Mucosa of rectum (tissue), 2 donors: ENCODE measurements around the gene C1orf50.

Experiments used
- H3K27ac ChIP-seq, 2 donors: one replicate each; pipeline ENCODE4 v1.7.0; 2013; ENCODE audit warnings: inconsistent platforms in 2 of 2, low read depth in 2 of 2, low read length in 2 of 2
- H3K27me3 ChIP-seq, 2 donors: one replicate each; pipeline ENCODE4 v1.7.0; 2013; ENCODE audit warnings: low read length in 2 of 2; ENCODE audit not compliant: control insufficient read depth in 2 of 2, insufficient read depth in 2 of 2
- H3K36me3 ChIP-seq, 2 donors: one replicate each; pipeline ENCODE4 v1.7.0; 2013; ENCODE audit warnings: low read length in 2 of 2; ENCODE audit not compliant: control insufficient read depth in 2 of 2, insufficient read depth in 2 of 2
- H3K4me1 ChIP-seq, 2 donors: one replicate each; pipeline ENCODE4 v1.7.0; 2013; ENCODE audit warnings: low read length in 2 of 2, mild to moderate bottlenecking in 1 of 2; ENCODE audit not compliant: control insufficient read depth in 2 of 2, insufficient read depth in 2 of 2
- H3K4me3 ChIP-seq, 2 donors: one replicate each; pipeline ENCODE4 v1.7.0; 2013; ENCODE audit warnings: low read length in 2 of 2
- H3K9ac ChIP-seq, 2 donors: one replicate each; pipeline ENCODE4 v1.7.0; 2013; ENCODE audit warnings: low read length in 2 of 2, low read depth in 1 of 2, mild to moderate bottlenecking in 1 of 2
- H3K9me3 ChIP-seq, 2 donors: one replicate each; pipeline ENCODE4 v1.7.0; 2013; ENCODE audit warnings: low read length in 2 of 2; ENCODE audit not compliant: control insufficient read depth in 2 of 2
- donor health status: healthy.
- donor health status: Normal muscosa, but diverticular disease.

The C1orf50 gene

GRCh38 chr1:42758641-42759040 lies 8.4 kb upstream of the C1orf50 start:
- no peaks in the 10 kb centered on the region for H3K4me1 ChIP-seq
- H3K4me3 ChIP-seq = no peak overlapping the region
- no peak overlapping the region for H3K27ac ChIP-seq
- H3K27me3 ChIP-seq = no peaks in the 10 kb centered on the region
- H3K9me3 ChIP-seq = no peaks in the 10 kb centered on the region
- H3K9ac ChIP-seq = peak overlapping the region in 1 of 2 donors; percentile 9
- H3K36me3 ChIP-seq = peaks cover 14 to 33% of the 10 kb centered on the region in 2 donors

- Histone ChIP-seq H3K9ac (no peak overlapping the region), H3K36me3 (peaks cover 13 to 29% of the 10 kb centered on the region in 2 donors)
These were observed 7.9 kb upstream of the C1orf50 start for GRCh38 chr1:42759114-42759513.

DNA sequence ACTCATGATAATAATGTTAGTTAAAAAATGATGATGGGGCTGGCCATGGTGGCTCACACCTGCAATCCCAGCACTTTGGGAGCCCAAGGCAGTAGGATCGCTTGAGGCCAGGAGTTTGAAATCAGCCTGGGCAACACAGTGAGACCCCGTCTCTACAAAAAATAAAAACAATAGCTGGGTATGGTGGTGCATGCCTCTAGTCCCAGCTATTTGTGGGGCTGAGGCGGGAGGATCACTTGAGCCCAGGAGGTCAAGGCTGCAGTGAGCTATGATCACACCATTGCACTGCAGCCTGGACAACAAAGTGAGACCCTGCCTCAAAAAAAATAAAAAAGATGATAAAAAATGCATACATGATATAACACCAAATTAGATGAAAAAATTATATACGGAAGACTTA lies 5.5 kb upstream of the C1orf50 start:
- peaks cover 6 to 14% of the 10 kb centered on the region in 2 donors for H3K36me3 ChIP-seq
- no peaks in the 10 kb centered on the region for H3K27me3 ChIP-seq
- no peaks in the 10 kb centered on the region for H3K9me3 ChIP-seq
- H3K9ac ChIP-seq = no peak overlapping the region
- no peak overlapping the region for H3K4me3 ChIP-seq
- H3K4me1 ChIP-seq = peaks cover 0 to 9% of the 10 kb centered on the region in 2 donors
- H3K27ac ChIP-seq = no peak overlapping the region

More at GRCh38 chr1:42759114-42759513, 7.9 kb upstream of the C1orf50 start:
- no peaks in the 10 kb centered on the region for H3K27me3 ChIP-seq
- no peak overlapping the region for H3K4me3 ChIP-seq
- H3K27ac ChIP-seq = no peak overlapping the region
- no peaks in the 10 kb centered on the region for H3K4me1 ChIP-seq
- H3K9me3 ChIP-seq = no peaks in the 10 kb centered on the region

DNA sequence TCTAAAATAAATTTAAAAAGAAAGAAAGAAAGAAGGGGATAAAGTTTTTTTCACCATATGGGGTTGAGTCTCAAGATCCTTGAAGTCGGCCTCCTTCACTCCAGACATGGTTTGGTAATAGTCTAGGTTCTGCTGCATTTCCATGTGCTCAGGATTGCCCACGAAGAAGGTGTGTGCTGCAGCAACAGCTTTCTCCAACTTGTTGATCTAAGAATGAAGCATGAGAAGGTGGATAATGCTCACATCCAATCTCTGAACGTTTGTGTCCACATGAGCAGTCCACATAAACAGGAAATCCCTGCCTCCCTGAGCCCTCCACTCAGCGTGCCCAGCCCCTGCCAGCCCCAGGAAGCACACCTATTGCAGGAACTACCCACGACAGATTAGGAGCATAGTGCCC lies 4.8 kb upstream of the C1orf50 start:
- Histone ChIP-seq H3K4me3 (no peak overlapping the region), H3K4me1 (peaks cover 0 to 9% of the 10 kb centered on the region in 2 donors)

DNA sequence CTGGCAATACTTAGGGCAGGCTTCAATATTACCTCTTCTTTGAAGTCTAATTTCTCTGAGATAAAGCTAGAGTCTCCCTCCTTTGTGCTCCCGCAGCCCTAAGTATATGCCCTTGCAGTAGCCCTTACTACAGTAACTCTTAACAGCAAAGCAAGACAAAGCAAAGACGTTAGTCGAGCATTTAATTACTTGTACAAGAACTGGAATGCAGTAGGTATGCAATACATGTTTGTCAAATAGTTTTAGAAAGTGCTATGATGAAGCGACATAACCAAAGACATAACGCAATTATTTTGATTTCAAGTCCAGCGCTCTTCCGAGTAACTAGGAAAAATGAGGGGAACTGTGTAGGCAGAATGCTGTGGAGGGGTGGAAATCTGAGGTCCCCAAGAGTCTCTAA lies 1.8 kb upstream of the C1orf50 start:
- no peak overlapping the region for H3K27ac ChIP-seq
- no peaks in the 10 kb centered on the region for H3K36me3 ChIP-seq
- peaks cover 5 to 17% of the 10 kb centered on the region in 2 donors for H3K4me1 ChIP-seq
- H3K27me3 ChIP-seq = no peaks in the 10 kb centered on the region
- H3K9me3 ChIP-seq = no peaks in the 10 kb centered on the region
- H3K4me3 ChIP-seq = peak overlapping the region; percentile 88 to 99
- peak overlapping the region; percentile 34 to 56 for H3K9ac ChIP-seq

More for the DNA sequence above, 4.8 kb upstream of the C1orf50 start:
- no peaks in the 10 kb centered on the region for H3K9me3 ChIP-seq
- H3K27me3 ChIP-seq = no peaks in the 10 kb centered on the region
- H3K9ac ChIP-seq = no peak overlapping the region
- H3K27ac ChIP-seq = no peak overlapping the region
- H3K36me3 ChIP-seq = peaks cover 6 to 13% of the 10 kb centered on the region in 2 donors

- Histone ChIP-seq H3K4me3 (peak overlapping the region; percentile 88 to 99), H3K4me1 (peaks cover 5 to 17% of the 10 kb centered on the region in 2 donors), H3K36me3 (no peaks in the 10 kb centered on the region), H3K9ac (peak overlapping the region; percentile 56 to 77), H3K27me3 (no peaks in the 10 kb centered on the region), H3K27ac (peak overlapping the region; percentile 61 to 89), H3K9me3 (no peaks in the 10 kb centered on the region)
These were observed 963 bp upstream of the C1orf50 start for GRCh38 chr1:42765832-42766740.

DNA sequence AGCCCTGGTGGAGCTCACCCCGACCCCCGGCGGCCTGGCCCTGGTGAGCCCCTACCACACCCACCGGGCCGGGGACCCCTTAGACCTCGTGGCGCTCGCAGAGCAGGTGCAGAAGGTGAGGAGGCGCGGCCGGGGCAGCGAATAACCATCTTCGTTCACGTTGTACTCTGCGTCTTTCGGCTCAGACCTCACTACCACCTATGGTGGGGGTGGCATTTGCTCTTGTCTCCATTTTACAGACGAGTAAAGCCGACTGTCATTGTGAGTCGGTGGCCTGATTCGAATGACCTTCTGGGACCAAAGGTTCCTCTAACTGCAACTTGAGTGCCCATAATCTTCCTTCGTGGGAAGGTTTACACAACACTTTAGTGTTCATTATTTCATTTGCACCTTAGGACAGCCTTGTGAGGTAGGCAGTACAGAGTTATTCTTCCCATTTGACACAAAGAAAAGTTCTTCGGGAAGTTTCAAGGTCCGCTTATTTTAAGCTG lies 506 bp downstream of the C1orf50 start:
- Histone ChIP-seq H3K9me3 (no peaks in the 10 kb centered on the region), H3K36me3 (no peaks in the 10 kb centered on the region), H3K4me3 (peak overlapping the region; percentile 86 to 99), H3K4me1 (peaks cover 5 to 17% of the 10 kb centered on the region in 2 donors), H3K27ac (peak overlapping the region; percentile 88 to 89), H3K27me3 (no peaks in the 10 kb centered on the region), H3K9ac (peak overlapping the region; percentile 90 to 93)

GRCh38 chr1:42768172-42768571 lies 1.1 kb downstream of the C1orf50 start:
- H3K36me3 ChIP-seq = peaks cover under 1 to 2% of the 10 kb centered on the region in 2 donors
- peak overlapping the region; percentile 90 to 93 for H3K9ac ChIP-seq
- H3K27me3 ChIP-seq = no peaks in the 10 kb centered on the region
- H3K4me3 ChIP-seq = peak overlapping the region; percentile 86 to 99
- H3K4me1 ChIP-seq = peaks cover 5 to 17% of the 10 kb centered on the region in 2 donors
- H3K27ac ChIP-seq = no peak overlapping the region
- no peaks in the 10 kb centered on the region for H3K9me3 ChIP-seq

DNA sequence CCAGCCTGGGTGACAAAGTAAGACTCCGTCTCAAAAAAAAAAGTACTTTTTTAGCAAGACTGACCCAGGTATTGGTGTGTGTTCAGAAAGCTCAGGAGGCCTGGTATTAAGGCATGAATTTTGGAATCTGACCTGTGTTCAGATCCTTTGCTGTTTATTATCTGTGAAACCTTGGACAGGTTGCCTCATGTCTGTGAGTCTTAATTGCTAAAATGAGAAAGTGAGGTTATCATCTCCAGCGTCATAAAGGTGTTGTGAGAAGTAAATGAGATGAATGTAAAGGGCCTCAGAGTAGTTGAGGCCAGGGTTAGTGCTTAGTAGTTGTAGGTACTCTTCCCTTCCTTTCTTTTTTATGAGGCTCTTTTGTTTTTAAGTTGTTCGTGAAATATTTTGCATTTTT lies 2.8 kb downstream of the C1orf50 start:
- H3K36me3 ChIP-seq = peaks cover 9 to 11% of the 10 kb centered on the region in 2 donors
- H3K4me3 ChIP-seq = no peak overlapping the region
- no peaks in the 10 kb centered on the region for H3K27me3 ChIP-seq
- H3K9ac ChIP-seq = no peak overlapping the region
- H3K4me1 ChIP-seq = peaks cover 5 to 17% of the 10 kb centered on the region in 2 donors
- no peaks in the 10 kb centered on the region for H3K9me3 ChIP-seq
- no peak overlapping the region for H3K27ac ChIP-seq

DNA sequence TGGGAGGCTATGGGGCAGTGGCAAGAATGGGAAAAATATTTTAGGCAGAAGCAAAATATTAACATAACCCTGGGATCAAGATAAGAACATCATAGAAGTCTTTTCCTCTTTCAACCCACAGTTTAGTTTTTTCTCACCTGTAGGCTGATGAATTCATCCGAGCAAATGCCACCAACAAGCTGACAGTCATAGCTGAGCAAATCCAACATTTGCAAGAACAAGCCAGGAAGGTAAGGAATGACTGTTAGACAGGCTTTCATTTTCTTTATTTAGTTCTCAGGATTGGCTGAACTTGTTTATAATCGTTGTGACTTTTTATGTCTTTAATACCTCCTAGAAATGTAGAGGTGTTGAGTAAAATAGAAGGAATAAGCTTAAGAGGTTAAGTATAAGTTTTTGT lies 6.4 kb downstream of the C1orf50 start:
- Histone ChIP-seq H3K4me1 (no peaks in the 10 kb centered on the region), H3K9ac (no peak overlapping the region), H3K27ac (no peak overlapping the region), H3K36me3 (peaks cover 29 to 32% of the 10 kb centered on the region in 2 donors), H3K9me3 (no peaks in the 10 kb centered on the region), H3K4me3 (no peak overlapping the region), H3K27me3 (no peaks in the 10 kb centered on the region)
